ENCODE results near the gene COL11A1.
"Not testable (repeated sequence)": the region's sequence is repeated elsewhere in the genome, so short reads cannot be mapped to it uniquely, and the experiment has no call there.

COL11A1 gene

DNA sequence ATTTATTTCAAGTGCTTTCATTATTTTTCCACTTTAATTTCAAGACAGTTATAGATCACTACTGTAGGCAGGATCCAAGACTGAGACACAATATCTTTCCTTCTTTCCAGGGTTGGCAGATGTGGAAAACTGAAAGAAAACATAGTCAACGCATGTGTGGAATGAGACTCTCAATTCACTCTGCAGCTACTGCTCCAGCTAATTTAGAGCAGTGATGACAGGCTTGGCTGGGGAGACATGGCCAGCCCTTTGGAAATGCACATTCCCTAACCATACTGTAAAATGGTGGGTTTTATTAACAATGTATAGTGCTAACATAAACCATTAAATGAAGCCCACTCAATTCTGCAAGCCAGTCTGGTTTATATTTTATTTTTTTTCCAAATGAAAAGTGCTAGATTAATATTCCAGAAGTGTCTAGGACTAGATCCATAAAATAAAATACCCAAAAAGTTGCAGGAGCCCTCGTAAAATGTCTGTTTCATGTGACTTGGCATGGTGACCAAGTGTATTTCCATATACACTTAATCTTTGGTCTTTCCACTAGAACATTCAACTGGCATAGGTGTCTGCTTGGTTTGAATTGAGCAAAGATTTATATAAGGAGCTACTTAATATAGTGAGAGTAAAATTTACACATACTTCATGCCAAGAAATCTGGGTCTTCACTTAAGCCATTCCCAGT lies 32.9 kb downstream of the COL11A1 start:
- no peaks in the 10 kb centered on the region for H3K4me1 Mint-ChIP-seq

DNA sequence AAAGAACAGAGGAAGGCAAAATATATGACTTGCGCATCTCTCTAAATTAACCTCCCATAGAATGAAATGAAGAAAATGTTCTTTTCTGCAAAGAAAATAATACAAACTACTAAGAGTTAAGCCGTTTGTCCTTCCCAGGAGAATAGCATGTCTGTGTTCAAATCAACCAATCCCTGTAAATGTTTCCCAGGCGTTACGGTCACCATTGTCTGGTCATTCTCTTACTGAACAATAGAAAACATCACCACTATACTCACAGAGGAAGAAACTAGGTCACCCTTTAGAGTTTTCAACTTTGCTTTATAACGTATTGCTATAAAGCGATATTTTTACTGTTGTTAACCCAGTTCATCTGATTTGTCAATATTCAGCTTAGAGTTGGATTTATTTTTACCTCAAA lies 34.1 kb downstream of the COL11A1 start:
- H3K36me3 Mint-ChIP-seq (ENCODE audit: low read depth), result peaks cover 5% of the 10 kb centered on the region
- H3K4me1 Mint-ChIP-seq, result no peaks in the 10 kb centered on the region
- no peak overlapping the region for H3K27ac Mint-ChIP-seq
- H3K4me3 Mint-ChIP-seq, result no peak overlapping the region
- TF ChIP-seq, protein P1, sequence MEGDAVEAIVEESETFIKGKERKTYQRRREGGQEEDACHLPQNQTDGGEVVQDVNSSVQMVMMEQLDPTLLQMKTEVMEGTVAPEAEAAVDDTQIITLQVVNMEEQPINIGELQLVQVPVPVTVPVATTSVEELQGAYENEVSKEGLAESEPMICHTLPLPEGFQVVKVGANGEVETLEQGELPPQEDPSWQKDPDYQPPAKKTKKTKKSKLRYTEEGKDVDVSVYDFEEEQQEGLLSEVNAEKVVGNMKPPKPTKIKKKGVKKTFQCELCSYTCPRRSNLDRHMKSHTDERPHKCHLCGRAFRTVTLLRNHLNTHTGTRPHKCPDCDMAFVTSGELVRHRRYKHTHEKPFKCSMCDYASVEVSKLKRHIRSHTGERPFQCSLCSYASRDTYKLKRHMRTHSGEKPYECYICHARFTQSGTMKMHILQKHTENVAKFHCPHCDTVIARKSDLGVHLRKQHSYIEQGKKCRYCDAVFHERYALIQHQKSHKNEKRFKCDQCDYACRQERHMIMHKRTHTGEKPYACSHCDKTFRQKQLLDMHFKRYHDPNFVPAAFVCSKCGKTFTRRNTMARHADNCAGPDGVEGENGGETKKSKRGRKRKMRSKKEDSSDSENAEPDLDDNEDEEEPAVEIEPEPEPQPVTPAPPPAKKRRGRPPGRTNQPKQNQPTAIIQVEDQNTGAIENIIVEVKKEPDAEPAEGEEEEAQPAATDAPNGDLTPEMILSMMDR (IDR thresholded peaks at IDR 0.05), result no peak
- no peaks in the 10 kb centered on the region for H3K27me3 Mint-ChIP-seq (ENCODE audit: low read depth, poor library complexity)
- no peak for DNase-seq
- H3K9me3 Mint-ChIP-seq, result no peaks in the 10 kb centered on the region

More for the DNA sequence above, 32.9 kb downstream of the COL11A1 start:
- TF ChIP-seq, protein P1 (IDR thresholded peaks at IDR 0.05), result no peak
- Mint-ChIP-seq H3K4me3 (no peak overlapping the region), H3K9me3 (no peaks in the 10 kb centered on the region), H3K27ac (peak overlapping the region; percentile 74), H3K27me3 (ENCODE audit: low read depth, poor library complexity) (no peaks in the 10 kb centered on the region), H3K36me3 (ENCODE audit: low read depth) (peaks cover 5% of the 10 kb centered on the region)
- no peak for DNase-seq

DNA sequence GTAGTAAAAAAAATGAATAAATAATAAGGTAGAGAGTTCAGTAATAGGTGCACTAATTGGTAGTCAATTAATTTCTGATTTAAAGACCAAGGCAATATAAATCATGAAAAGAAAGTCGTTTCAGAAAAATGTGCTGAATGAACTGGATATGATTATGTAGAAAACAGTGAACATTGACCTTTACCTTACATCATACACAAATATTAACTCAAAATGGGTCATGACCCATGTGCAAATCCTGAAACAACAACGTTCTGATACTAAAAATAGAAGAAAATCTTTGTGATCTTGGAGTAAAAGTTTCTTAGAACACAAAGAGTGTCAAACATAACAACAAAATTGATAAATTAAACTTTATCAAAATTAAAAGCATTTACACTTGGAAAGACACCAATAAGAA lies 39.1 kb downstream of the COL11A1 start:
- H3K27ac Mint-ChIP-seq, result no peak overlapping the region
- DNase-seq, result no peak

DNA sequence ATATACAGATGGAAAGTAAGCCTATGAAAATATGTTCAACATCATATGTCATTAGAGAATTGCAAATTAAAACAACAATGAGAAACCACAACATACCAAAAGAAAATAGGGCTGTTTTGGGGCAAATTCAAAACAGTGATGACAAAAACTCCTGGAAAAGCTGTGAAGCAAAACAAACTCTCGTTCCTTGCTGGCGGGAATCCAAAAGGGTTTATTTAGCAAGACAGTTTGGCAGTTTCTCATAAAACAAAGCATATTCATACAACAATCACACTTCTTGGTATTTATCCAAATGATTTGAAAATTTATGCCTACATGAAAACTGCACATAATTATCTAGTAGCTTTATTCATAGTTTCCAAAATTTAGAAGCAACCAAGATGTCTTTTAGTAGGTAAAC lies 44.4 kb downstream of the COL11A1 start:
- H3K27me3 Mint-ChIP-seq (ENCODE audit: low read depth, poor library complexity), result peaks cover 5% of the 10 kb centered on the region
- TF ChIP-seq, protein P1 (IDR thresholded peaks at IDR 0.05), result no peak
- H3K4me3 Mint-ChIP-seq, result no peak overlapping the region
- DNase-seq, result no peak
- H3K27ac Mint-ChIP-seq, result no peak overlapping the region
- no peaks in the 10 kb centered on the region for H3K9me3 Mint-ChIP-seq
- no peaks in the 10 kb centered on the region for H3K4me1 Mint-ChIP-seq
- H3K36me3 Mint-ChIP-seq (ENCODE audit: low read depth), result no peaks in the 10 kb centered on the region

More for the DNA sequence above, 39.1 kb downstream of the COL11A1 start:
- no peaks in the 10 kb centered on the region for H3K4me1 Mint-ChIP-seq
- no peak overlapping the region for H3K4me3 Mint-ChIP-seq
- H3K36me3 Mint-ChIP-seq (ENCODE audit: low read depth), result peaks cover under 1% of the 10 kb centered on the region
- H3K9me3 Mint-ChIP-seq, result no peaks in the 10 kb centered on the region
- TF ChIP-seq, protein P1 (IDR thresholded peaks at IDR 0.05), result no peak
- peaks cover 4% of the 10 kb centered on the region for H3K27me3 Mint-ChIP-seq (ENCODE audit: low read depth, poor library complexity)

DNA sequence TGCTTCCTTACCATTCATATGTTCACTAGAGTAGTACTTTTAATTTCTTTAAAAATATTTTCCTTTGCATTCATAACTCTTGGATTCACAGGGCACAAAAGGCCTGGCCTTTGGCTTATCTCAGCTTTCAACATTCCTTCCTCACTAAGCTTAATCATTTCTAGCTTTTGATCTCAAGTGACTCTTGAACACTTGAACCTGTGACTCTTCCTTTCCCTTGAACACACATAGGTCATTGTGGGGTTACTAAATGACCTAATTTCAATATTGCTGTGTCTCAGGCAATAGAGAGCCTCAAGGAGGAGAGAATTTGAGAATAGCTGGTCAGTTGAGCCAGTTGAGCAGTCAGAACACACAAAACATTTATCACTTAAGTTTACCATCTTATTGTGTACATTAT lies 49.9 kb downstream of the COL11A1 start:
- Mint-ChIP-seq H3K4me1 (no peaks in the 10 kb centered on the region), H3K36me3 (ENCODE audit: low read depth) (peaks cover 10% of the 10 kb centered on the region), H3K27ac (no peak overlapping the region), H3K4me3 (no peak overlapping the region), H3K27me3 (ENCODE audit: low read depth, poor library complexity) (no peaks in the 10 kb centered on the region), H3K9me3 (no peaks in the 10 kb centered on the region)
- TF ChIP-seq, protein P1 (IDR thresholded peaks at IDR 0.05), result no peak
- DNase-seq, result no peak

DNA sequence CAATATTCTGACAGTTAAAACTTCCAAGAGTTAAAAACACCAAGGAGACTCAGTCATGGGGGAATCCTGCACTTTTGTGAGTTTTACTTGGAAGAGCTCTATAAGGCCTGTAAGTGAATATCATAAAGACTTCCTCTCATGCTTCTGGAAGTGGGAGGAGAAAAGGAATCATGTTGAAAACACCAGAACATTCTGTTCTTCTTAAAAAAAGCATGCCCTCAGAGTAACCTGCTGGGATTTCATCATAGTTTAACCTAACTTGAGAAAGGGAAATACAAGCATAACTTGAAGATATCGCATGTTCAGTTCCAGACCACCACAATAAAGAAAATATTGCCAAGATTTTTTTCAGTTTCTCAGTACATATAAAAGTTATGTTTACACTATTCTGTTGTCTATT lies 51.9 kb downstream of the COL11A1 start:
- peaks cover 14% of the 10 kb centered on the region for H3K9me3 Mint-ChIP-seq
- no peaks in the 10 kb centered on the region for H3K4me1 Mint-ChIP-seq
- no peaks in the 10 kb centered on the region for H3K27me3 Mint-ChIP-seq (ENCODE audit: low read depth, poor library complexity)
- DNase-seq, result no peak
- no peak overlapping the region for H3K27ac Mint-ChIP-seq
- no peak overlapping the region for H3K4me3 Mint-ChIP-seq
- TF ChIP-seq, protein P1 (IDR thresholded peaks at IDR 0.05), result no peak
- peaks cover 24% of the 10 kb centered on the region for H3K36me3 Mint-ChIP-seq (ENCODE audit: low read depth)

DNA sequence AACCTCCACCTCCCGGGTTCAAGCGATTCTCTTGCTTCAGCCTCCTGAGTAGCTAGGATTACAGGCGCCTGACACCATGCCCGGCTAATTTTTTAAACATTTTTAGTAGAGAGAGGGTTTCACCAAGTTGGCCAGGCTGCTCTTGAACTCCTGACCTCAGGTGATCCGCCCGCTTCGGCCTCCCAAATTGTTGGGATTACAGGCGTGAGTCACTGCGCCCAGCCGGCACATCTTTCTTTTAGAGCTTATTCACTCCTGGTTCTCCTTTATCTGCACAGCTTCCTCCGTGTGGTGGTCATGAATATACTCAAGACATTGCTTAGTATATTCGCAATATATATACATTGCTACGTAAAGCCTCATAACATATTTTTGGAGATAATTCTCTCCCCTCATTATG lies 80.2 kb downstream of the COL11A1 start:
- H3K27ac Mint-ChIP-seq; H3K4me3 Mint-ChIP-seq; H3K36me3 Mint-ChIP-seq (ENCODE audit: low read depth); DNase-seq; H3K27me3 Mint-ChIP-seq (ENCODE audit: low read depth, poor library complexity); H3K9me3 Mint-ChIP-seq; H3K4me1 Mint-ChIP-seq: not testable (repeated sequence)
